Stimulated activated CD8-positive, alpha-beta memory T cell treated with anti-CD3 and anti-CD28 coated beads, Interleukin-2, amount 100 ng/mL, for 48 hours (primary cell): ENCODE data around the gene CLIC3.

Experiments used
- DNase-seq, 2 donors: peaks; one replicate each; pipeline ENCODE4 v3.0.0-alpha.2; 2020; ENCODE audit warnings: low read depth in 2 of 2

Gene CLIC3

DNA sequence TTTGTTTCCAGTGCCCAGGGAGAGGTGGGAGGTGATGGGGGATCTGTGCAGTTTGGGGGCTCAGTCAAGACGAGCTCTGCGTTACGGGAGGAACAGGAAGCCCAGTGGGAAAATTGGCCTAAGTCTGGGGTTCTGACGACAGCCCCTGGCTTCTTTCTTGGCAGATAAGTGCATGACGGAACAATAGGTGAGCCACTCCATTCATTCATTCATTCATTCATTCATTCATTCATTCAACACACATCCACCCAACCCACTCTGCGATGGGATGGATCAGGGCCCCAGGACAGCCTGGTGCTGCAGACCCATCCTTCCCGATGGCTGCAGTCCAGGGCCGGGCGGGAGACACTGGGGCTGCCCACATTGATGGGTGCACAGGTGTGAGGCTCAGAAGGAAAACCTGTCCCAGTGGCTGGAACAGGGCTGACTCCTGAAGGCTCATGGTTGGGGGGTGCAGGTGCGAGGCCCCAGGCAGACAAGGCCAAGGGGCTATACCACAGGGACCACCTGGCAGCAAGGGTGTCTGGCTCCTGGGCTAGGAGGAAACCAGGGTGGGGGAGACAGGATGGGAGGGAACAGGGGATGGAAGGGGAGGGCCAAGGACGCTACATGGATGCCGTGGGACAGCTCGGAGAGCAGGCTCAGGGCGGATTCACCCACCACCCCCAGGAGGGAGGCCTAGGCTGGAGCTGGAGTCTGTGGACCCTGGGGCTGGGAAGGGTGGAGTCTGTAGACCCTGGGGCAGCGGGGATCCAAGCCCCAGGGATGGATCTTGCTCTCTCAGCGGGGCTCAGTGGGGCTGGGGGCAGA is 15.5 kb downstream of the CLIC3 start:
- DNase-seq = no peak

DNA sequence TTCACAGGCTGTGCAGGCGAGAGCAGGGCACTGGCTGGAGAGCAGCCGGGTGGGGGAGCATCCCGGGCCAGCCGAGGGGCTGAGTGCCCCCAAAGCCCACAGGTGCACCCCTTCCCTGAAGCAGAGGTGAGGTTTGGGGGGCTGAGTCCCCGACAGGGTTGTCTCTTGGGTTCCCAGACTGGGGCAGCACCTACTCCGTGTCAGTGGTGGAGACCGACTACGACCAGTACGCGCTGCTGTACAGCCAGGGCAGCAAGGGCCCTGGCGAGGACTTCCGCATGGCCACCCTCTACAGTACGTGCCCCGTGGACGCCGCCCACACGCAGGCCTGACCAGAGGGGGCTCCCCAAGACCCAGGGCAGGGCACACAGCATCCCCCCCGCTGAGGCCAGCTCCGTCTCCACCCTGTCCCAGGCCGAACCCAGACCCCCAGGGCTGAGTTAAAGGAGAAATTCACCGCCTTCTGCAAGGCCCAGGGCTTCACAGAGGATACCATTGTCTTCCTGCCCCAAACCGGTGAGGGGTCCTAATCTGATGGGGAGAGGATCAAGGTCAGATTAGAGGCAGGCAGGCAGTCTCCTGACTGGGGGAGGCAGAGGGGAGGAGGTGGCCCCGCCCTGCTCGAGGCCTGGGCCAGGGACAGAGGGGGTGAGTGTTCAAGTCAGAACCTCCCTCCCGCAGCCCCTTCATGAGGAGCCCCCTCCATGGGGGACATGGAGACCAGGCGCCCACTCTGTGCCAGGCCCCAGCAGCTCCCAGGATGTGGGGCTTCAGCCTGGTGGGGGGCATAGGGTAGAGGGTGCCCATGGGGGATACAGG is 16.4 kb downstream of the CLIC3 start:
- no peak for DNase-seq

DNA sequence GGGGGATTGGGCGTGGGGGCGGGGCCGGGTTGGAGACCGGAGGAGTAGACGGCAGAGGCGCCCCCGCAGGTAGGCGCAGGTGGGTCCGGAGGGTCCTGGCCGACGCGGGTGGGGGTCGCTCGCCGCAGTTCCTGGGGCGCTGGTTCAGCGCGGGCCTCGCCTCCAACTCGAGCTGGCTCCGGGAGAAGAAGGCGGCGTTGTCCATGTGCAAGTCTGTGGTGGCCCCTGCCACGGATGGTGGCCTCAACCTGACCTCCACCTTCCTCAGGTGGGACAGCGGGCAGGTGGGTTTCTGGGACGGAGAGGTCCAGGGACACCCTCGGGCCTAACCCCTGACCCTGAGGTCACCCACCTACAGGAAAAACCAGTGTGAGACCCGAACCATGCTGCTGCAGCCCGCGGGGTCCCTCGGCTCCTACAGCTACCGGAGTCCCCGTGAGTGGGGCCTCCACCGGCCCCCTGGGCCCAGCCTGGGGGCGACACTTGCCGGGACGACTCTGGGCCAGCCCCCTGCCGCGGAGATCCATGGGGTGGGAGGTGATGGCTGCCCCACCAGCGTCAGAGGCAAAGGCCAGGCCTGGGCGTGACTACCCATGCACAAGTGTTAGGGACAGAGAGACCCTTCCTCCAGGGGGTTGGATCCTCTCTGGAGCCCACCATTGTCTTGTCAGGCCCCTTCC is 17.4 kb downstream of the CLIC3 start:
- no peak for DNase-seq

DNA sequence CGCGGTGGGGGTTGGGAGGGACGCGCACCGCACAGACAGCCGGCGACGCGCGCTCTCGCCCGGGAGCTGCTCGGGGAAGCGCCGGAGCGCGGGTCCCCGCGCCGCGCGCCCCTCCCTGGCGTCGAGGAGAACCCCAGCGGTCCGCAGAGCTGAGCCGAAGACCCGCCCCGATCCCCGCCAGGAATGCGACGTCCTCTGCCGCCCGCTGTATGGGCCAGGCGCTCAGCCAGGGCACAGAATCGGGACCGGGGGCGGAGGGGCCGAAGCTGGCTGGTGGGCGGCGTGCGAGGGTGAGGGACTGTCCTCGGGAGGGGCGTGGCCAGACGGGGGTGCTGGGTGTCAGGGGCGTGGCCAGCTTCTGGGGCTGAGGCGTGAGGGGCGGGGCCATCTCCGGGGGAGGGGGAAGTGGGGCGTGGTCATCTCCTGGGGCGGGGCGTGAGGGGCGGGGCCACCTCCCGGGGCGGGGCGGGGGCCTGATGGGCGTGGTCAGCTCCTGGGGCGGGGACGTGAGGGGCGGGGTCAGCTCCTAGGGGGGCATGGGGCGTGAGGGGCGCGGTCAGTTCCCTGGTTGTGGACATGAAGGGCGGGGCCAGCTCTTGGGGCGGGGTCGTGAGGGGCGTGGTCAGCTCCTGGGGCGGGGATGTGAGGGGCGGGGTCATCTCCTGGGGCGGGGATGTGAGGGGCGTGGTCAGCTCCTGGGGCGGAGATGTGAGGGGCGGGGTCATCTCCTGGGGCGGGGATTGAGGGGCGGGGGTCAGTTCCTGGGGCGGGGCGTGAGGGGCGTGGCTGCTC is 18.1 kb downstream of the CLIC3 start:
- DNase-seq = peak; percentile 61 to 63

DNA sequence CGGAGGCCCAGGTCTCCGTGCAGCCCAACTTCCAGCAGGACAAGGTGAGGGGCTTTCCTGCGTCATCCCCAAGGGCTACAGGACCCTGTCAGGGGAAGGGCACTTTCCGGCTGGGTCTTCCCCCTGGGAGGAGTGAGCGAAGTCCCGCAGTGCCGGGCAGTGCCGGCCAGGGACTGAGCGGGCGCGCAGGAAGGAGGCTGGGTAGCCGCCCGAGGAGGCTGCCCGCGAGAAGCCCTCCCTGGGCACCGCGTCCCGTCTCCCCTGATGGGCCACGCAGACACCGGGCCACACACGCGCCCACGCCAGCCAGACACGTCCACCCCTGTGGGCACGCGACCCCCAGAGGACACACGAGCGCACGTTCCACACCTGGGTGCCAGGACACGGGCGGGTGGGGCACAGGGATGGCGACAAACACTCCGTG is 18.7 kb downstream of the CLIC3 start:
- DNase-seq = no peak

DNA sequence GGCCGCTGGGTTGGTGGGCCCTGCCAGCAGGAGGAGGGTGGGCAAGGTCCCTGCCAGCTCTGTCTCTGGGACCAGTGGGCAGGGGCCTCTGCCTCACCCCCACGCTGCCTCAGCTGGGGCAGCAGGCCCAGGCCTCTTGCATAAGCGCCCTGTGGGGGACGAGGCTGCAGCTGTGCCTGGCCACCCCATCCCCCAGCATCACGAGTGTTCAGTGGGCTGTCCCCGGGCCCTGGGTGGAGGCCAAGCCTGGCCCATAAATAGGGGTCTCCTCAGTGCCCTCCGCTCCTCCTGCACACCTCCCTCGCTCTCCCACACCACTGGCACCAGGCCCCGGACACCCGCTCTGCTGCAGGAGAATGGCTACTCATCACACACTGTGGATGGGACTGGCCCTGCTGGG is 19.1 kb downstream of the CLIC3 start, which contains the start of gene PTGDS:
Gene PTGDS (plus strand): TSS at position 282 of the 400 bp plus-strand sequence. CDS start 75 bp downstream, at position 357.
- no peak for DNase-seq

DNA sequence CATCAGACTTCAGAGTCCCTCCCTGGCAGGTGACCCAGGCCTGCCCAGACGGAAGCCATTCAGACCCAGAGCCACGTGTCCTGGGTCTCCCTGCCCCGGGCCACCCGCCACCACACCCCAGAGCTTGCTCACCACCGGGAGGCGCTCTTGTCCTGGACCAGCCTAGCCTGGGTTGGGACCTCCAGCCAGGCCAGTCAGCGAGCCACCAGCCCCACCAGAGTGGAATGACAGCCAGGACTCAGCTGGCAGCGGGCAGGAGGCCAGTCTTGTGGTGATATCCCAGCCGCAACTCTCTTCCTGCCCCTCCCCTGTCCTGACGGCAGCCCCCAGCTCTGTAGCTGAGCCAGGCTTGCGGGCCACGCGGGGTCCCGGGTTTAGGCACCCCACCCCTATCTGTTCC is 20.7 kb downstream of the CLIC3 start:
- DNase-seq = peak in 1 of 2 donors; percentile 36

DNA sequence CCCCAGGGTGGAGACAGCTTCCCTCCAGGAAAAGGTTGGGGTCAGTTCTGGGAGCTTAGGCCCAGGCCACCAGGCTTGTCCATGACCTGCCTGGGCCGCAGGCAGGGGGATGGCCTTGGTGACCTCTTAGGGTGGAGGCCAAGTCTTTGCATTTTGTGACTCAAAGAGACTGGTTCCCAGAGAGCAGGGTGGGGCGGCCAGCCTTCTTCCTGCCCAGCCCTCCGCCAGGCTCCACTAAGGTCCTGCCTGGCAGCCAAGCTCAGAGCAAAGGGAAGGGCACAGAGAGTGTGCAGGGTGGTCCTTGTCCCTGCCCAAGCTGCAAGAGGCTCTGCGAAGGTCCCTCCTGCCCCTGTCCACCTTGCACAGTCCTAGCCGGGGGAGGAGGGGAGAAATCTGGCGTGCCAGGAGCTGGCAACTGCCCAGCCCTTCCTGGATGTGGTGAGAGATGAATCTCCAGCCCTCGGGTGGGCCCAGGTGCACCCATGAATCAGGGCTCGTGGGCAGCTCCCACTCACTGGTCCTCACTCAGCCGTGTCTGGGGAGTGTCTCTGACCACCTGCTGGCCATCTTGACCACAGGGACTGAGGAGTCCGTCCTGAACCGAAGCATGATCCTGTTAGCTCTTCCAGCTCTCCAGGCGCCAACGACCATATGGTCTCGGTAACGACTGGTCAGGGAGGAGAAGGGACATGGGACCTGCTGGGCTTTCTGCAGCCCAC is 21.4 kb downstream of the CLIC3 start:
- no peak for DNase-seq

DNA sequence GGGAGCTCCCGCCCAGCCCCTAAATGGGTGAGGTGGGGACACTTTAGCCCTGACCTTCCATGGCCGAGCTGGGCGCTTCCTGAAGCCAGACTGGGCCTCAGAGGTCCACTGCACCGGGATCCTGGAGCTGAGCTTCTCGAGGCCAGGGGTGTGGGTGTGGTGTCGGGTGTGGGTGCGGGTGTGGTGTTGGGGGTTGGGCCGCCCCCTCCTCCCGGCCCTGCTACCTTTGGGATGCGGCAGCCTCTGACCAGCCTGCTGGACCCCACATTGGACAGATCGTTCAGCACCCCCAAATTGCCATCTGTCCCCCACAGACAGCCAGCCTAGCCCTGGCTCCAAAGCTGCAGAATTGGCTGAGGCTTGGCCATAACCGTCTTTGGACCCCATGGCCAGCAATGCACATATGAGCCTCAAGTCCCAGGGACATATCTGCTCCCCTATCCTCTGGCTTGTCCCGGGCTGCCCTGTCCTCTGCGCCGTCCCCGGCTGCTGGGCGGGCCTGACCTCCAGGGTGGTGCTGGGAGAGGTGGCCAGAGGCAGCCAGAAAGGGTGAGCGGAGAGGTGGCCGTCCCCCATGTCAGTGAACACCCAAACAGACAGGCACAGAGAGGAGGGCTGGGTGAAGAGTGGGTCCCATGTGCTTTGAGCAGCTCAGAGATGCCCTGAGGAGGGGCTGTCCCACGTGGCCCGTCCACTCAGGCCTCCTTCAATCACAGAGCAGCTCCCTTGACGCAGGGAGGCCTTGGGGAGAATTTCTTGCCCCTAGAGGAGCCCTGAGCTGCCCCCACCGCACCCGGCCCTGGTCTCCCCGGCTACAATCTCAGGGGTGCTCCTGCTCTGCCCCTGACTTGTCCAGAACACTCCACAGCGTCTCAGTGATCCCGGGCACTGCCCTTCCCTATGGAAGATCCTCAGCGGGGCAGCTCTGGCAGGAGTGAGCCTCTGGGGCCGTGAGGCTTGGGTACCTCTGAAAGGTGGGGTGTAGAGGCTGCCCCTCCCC is 22.4 kb downstream of the CLIC3 start:
- no peak for DNase-seq

DNA sequence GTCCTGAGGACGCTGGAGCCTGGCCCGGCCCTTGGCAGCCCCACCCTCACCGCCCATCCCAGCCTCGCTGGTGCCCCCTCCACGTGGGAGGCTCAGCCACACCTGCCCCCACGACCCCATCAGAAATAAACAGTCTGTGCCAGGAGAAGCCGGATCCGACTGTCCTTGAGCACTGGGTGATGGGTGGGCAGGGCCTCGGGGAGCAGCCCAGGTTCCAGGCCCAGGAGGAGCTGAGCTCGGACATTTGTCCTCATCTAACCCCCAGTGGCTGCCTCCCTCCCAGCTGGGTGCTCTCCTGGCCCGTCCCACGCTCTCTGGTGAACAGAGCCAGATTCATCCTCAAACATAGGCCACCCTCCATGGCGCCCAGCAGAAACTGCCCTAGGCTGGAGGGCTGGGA is 23.6 kb downstream of the CLIC3 start:
- no peak for DNase-seq

DNA sequence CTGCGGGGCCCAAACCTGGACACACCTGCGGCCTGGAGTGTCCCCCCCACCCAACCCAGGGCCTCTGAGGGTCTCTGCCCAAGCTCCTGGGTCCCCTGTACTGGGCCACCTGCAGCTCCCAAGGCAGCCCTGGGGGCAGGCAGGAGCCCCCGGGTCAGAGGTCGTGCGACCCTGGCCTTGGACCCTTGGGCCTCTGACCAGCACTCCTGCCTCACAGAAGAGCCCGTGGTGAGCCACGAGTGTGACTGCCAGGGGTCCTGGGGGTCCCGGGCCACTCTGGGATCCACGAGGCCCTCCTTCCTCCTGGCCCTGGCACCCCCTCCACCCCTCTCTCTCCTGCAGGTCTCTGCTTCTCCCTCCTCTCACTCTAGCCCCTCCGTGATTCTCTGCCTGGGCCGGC is 24.0 kb downstream of the CLIC3 start:
- no peak for DNase-seq

DNA sequence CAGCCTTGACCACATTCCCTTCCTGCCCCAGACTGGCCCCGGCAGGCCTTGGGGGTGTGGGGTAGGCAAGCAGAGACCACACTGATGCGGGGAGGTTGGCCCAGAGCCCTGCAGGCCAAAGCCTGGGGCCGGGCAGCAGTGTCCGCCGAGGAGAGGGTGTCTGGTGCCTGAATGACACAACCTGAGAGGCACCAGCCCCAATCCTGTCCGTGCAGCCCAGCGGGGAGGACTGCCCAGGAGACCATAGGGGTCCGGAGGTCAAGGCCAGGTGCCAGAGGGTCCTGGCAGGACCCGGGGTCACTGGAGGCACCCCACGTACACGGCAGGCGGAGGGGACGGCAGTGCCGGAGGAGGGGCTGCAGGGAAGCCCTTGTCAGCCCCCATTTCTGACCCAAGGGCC is 24.6 kb downstream of the CLIC3 start:
- no peak for DNase-seq

DNA sequence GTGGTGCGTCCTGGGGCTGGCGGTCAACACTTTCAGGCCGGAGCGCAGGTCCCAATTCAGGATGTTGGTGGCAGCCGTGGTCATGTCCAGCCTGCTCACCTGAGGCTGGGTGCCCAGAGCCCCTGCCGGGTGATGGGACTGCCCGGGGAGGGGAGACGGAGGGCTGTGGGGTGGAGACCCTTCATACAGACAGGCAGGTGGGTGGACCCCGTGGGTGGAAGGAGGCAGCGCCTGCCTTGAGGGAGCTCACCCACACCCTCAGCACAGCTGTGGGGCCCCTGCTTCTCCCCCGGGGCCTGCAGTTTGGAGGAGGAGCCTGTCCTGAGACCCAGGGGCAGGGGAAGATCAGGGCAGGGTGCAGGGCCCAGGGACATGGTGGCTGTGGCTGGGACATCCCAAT is 26.0 kb downstream of the CLIC3 start:
- DNase-seq = no peak

DNA sequence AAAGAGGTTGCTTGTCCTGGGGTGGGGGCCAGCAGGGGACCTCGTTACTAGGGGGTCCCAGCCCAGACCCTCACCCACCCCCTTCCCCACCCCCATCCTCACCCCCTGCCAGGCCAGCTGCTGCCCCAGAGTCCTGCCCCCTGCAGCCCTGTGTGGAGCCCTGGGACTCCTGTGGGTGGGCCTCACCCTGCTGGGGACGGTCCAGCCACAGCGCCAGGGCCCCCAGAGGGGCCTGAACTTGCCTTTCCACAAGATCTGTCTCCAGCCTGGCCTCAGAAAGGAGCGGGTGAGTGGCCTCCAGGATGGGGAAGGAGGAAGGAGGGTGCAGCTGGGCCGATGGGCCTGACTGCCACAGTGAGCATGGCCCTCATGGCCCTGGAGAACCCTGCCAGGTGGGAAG is 26.6 kb downstream of the CLIC3 start:
- no peak for DNase-seq

DNA sequence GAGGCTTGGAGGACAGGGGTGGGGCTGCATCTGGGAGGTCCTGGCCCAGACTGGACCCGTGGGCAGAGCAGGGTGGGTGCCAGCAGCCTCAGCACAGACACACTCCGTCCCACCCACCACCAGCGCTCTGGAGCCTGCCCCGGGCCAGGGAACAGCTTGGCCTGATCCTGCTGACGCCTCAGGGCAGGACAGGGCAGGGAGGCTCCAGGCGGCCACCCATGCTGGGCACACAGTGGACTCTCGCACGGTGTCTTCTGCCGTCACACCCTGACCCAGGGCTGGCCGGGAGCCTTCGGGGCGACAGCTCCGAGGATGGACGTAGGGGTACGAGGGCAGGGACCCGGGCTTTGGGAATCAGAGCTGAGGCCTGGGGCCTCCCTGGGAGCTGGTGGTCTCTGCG is 27.2 kb downstream of the CLIC3 start:
- DNase-seq = no peak

DNA sequence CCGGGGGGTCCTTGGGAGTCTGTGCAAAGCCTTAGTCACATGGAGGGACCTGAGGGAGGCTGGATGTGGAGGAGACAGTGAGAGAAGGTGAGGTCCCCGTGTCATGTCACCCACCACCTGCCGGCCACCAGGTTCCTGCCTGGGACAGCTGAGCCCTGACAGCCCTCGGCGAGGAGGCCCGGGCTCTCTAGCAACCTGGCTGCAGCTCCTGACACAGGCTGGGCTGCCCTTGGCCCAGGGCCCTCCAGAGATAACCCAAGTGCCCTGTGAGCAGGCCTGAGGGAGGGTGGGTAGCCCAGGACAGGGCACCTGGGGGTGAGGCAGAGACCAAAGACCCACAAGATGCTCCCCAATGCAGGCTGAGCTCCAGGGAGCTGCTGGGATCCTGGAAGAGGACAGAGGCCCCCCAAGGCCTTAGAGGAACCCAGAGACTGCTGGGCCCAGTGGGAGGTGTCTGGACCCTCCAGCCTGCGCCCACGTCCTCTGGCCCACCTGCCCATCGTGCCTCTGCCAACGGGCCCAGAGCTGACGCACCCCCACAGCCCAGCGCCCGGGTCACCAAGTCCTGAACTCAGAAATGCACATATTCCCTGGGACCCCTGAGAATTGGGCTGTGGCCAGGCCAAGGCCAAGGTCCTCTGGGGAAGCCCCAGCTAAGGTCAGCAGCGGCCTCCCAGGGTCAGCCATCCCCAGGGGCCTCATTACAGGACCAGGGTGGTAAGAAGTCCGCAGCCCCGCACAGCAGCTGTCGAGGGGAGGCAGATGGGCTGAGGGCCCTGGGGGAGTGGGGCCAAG is 27.8 kb downstream of the CLIC3 start:
- no peak for DNase-seq

DNA sequence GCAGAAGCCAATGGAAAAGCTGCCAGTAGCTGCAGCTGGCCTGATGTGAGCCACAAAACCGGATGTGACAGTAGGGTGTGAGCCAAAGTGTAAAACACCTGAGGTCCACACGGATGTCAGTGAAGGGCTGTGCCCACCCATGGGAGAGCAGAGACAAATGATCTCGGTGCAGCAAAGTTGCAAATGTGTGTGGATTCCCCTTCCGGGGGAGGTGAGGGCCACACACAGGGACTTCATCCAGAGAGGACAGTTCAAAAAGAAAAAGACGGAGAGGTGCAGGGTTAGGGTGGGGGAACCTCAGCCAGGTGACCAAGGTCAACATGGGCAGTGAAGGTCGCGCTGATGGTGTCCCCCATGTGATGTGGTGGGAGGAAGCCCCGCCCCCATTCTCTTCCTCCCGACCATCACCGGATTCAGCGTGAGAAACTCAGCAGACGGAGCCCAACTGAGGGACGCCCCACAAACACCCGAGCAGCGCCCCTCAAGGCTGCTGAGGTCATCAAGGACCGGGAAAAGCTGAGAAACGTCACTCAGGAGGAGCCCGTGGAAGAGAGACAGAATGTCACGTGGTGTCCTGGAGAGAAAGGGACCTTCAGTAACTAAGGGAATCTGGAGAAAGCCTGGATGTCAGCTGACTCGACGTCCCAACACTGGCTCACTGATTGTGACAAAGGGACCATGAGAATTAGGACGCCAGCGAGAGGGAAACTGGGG is 30.4 kb downstream of the CLIC3 start:
- no peak for DNase-seq

DNA sequence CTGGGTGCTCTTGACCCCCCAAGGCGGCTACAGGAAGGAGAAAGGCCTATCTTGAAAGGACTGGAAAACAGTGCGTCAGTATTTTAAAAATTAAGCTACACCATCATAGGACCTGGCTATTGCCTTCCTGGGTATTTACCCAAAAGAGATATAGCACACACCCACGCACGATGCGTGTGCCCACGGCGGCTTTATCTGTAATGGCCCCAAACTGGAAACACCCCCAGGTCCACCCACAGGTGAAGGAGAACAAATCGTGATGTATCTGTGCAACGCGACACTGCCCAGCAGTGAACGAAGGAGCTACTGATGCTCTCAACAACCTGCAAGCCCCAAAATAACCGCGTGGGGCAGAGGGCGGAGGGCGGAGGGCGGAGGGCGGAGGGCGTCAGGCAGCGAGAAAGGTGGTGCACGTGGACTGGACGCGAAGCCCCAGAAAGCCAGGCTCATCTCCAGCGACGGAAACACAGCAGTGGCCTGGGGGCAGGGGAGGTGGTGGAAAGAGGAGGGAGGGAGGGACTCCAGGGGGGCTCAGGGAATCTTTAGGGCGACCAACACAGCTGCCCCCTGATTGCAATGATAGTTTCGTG is 31.4 kb downstream of the CLIC3 start:
- no peak for DNase-seq
